ENCODE data around the gene EI24.
A peak's percentile ranks its signal among the peaks of the same experiment; 100 is the strongest.

EI24 gene

GRCh38 chr11:125583496-125583895, 14.2 kb downstream of the EI24 start:
- DNase-seq, result no peak

- no peak for DNase-seq
These were observed 16.2 kb downstream of the EI24 start for GRCh38 chr11:125585487-125585886.

GRCh38 chr11:125586623-125587022, 17.3 kb downstream of the EI24 start:
- no peak for DNase-seq

- DNase-seq, result no peak
These were observed 18.2 kb downstream of the EI24 start for GRCh38 chr11:125587480-125587879.

GRCh38 chr11:125588505-125588904, 19.2 kb downstream of the EI24 start:
- DNase-seq, result no peak

GRCh38 chr11:125591649-125592304, 22.5 kb downstream of the EI24 start:
- DNase-seq, result peak; percentile 28 to 38

GRCh38 chr11:125592305-125593113, 23.2 kb downstream of the EI24 start, which contains the start of gene STT3A:
Gene STT3A (plus strand): TSS chr11:125592852. CDS start chr11:125595916, 3,064 bp downstream.
- peak; percentile 97 to 98 for DNase-seq

- no peak for DNase-seq
These were observed 24.0 kb downstream of the EI24 start for GRCh38 chr11:125593114-125593820.

GRCh38 chr11:125594958-125595357, 25.7 kb downstream of the EI24 start:
- no peak for DNase-seq

- DNase-seq, result no peak
These were observed 31.4 kb downstream of the EI24 start for GRCh38 chr11:125600663-125601062.

GRCh38 chr11:125603207-125603606, 33.9 kb downstream of the EI24 start:
- no peak for DNase-seq

GRCh38 chr11:125605417-125605816, 36.1 kb downstream of the EI24 start:
- no peak for DNase-seq

- DNase-seq, result no peak
These were observed 40.3 kb downstream of the EI24 start for GRCh38 chr11:125609545-125609944.

- DNase-seq, result no peak
These were observed 49.1 kb downstream of the EI24 start for GRCh38 chr11:125618383-125618782.

- DNase-seq, result no peak
These were observed 52.7 kb downstream of the EI24 start for GRCh38 chr11:125621995-125622394.

- DNase-seq, result no peak
These were observed 53.8 kb downstream of the EI24 start for GRCh38 chr11:125623064-125623463.

- no peak for DNase-seq
These were observed 55.5 kb downstream of the EI24 start, which contains the start of gene CHEK1 for GRCh38 chr11:125624756-125625213. Gene CHEK1 (plus strand): TSS chr11:125625163. CDS start chr11:125626769, 1,606 bp downstream.

GRCh38 chr11:125625225-125625629, 56.0 kb downstream of the EI24 start:
- no peak for DNase-seq

GRCh38 chr11:125625630-125626287, 56.5 kb downstream of the EI24 start:
- peak; percentile 79 to 85 for DNase-seq

GRCh38 chr11:125626288-125626950, 57.1 kb downstream of the EI24 start:
- peak; percentile 15 to 18 for DNase-seq

- no peak for DNase-seq
These were observed 58.1 kb downstream of the EI24 start for GRCh38 chr11:125627236-125627910.

Data from activated CD4-positive, alpha-beta T cell treated with anti-CD3 and anti-CD28 coated beads for 4 hours (primary cell).